Activated CD8-positive, alpha-beta T cell treated with anti-CD3 and anti-CD28 coated beads, Interleukin-2, amount 10 ng/mL, durations not matched to agents 7 days and 5 days (primary cell): ENCODE results near the gene DNAL4. TPM values are rescaled to one million over a fixed set of nuclear protein-coding genes. Genes with fewer than 3 reads are reported as not detected.

Experiments
- ATAC-seq: fragments of 150-1000 bp; cut with Tn5 transposase; one replicate; pipeline ENCODE4 v1.10.0; 2021; ENCODE audit warnings: moderate library complexity
- CTCF ChIA-PET: fragments of 350-600 bp; sonication (Branson Sonifier 250); formaldehyde crosslinking; loops from one replicate; lab custom pipeline; 2021; ENCODE audit warnings: antibody characterized with exemption; lab: Charles Lee
- POLR2A ChIA-PET: fragments of 350-600 bp; sonication (Branson Sonifier 250); formaldehyde crosslinking; loops from one replicate; lab custom pipeline; 2021; ENCODE audit warnings: antibody characterized with exemption; lab: Charles Lee
- DNase-seq: peaks from one replicate; pipeline ENCODE4 v3.0.0-alpha.2; 2020
- H3K27ac Mint-ChIP-seq: one replicate; pipeline ENCODE4 v1.8.0; 2021; ENCODE audit warnings: mild to moderate bottlenecking, mixed read lengths
- H3K27me3 Mint-ChIP-seq: one replicate; pipeline ENCODE4 v1.8.0; 2021; ENCODE audit warnings: low read depth, mixed read lengths
- H3K36me3 Mint-ChIP-seq: one replicate; pipeline ENCODE4 v1.8.0; 2021; ENCODE audit warnings: low read depth, mixed read lengths
- H3K4me1 Mint-ChIP-seq: one replicate; pipeline ENCODE4 v1.8.0; 2021; ENCODE audit warnings: low read depth, mixed read lengths
- H3K4me3 Mint-ChIP-seq: one replicate; pipeline ENCODE4 v1.8.0; 2021; ENCODE audit warnings: mild to moderate bottlenecking, mixed read lengths
- H3K9me3 Mint-ChIP-seq: one replicate; pipeline ENCODE4 v1.8.0; 2022; ENCODE audit warnings: mixed read lengths; ENCODE audit not compliant: insufficient read depth
- total RNA-seq, 2 experiments: library from RNA; stranded (reverse); gene quantifications; one replicate each; pipeline ENCODE4 v1.2.3, GENCODE V29; 2021

Gene DNAL4
- total RNA-seq, 2 experiments from 2014 or later: 8.0 to 8.6 TPM

DNA sequence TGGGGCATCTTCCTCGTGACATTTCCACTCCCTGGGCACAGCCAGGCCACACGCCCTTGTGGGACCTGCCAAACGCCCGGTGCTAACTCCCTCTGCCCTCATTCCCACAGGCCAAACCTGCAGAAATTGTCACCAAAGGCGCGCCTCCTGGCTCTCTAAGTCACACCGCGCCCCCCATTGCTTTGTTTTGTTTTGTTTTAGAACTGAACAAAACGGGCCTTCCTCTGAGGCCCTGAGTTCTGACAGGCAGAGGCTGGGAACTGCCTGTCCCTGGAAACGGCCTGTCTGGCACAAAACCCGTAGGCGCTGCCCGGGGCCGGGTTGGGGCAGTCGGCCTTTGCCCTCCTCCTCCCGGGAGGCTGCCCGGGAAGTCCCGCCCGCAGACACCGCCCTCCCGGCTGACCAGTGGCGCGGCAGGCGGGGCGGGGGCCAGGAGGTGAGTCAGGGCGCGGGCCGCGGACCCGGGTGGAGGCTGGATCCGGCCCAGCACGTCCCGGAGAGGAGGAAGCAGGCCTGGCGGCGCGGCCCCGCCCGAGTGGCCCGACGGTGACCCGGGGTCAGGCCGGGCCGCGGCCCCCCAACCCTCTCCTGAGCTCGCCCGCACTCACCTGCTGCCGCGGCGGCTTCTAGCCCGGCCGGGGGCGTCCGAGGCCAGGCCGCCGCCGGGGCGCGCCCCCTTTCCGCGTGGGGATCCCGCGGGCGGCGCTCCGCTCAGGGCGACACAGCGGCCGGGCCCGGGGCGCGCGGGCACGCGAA lies 38.6 kb downstream of the DNAL4 start:
- H3K4me1 Mint-ChIP-seq: peaks cover 51% of the 10 kb centered on the region
- peak overlapping the region; percentile 97 for H3K4me3 Mint-ChIP-seq
- peaks cover 65% of the 10 kb centered on the region for H3K36me3 Mint-ChIP-seq
- no peaks in the 10 kb centered on the region for H3K27me3 Mint-ChIP-seq
- H3K27ac Mint-ChIP-seq: peak overlapping the region; percentile 94
- no peaks in the 10 kb centered on the region for H3K9me3 Mint-ChIP-seq
- DNase-seq (peak; percentile 62), ATAC-seq (peak; percentile 9)
- CTCF ChIA-PET: interaction anchor here (1.1 to 2.0 kb wide), 4 partner anchors 11 to 114 kb away, joined by 4 to 7 read pairs (median 6); no protein-coding TSS in a partner anchor
- POLR2A ChIA-PET: interaction anchor here (0.7 to 15.1 kb wide), 5 partner anchors 20 to 505 kb away, joined by 3 to 307 read pairs (median 3); partner anchors contain the start of gene GTPBP1

DNA sequence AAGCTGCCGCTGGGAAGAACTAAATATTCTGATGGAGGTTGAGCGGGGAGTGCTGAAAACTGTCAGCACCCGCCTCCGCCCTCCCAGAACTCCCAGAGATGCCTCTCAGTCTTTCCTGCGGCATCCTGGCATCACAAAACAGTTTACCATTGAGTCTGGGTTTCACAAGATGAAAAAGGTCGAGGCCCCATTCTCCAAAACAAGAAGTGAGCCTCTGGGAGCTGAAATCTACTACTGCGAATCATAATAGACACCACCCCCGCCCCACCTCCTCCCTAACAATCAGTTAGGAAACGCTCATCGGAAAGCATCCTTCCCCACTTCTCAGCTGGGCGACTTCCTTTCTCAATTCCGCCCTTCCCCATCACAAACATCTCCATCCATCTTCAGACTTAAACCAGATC lies 39.2 kb downstream of the DNAL4 start:
- peak overlapping the region; percentile 97 for H3K4me3 Mint-ChIP-seq
- peaks cover 56% of the 10 kb centered on the region for H3K4me1 Mint-ChIP-seq
- peak overlapping the region; percentile 94 for H3K27ac Mint-ChIP-seq
- DNase-seq: no peak
- H3K27me3 Mint-ChIP-seq: no peaks in the 10 kb centered on the region
- no peak for ATAC-seq
- peaks cover 71% of the 10 kb centered on the region for H3K36me3 Mint-ChIP-seq
- CTCF ChIA-PET: interaction anchor here (1.1 to 1.8 kb wide), 3 partner anchors 15 to 22 kb away, joined by 3 to 7 read pairs (median 4); no protein-coding TSS in a partner anchor
- H3K9me3 Mint-ChIP-seq: no peaks in the 10 kb centered on the region
- POLR2A ChIA-PET: interaction anchor here (0.6 to 15.1 kb wide), 4 partner anchors 9 to 504 kb away, joined by 3 to 307 read pairs (median 3); partner anchors contain the start of gene GTPBP1

DNA sequence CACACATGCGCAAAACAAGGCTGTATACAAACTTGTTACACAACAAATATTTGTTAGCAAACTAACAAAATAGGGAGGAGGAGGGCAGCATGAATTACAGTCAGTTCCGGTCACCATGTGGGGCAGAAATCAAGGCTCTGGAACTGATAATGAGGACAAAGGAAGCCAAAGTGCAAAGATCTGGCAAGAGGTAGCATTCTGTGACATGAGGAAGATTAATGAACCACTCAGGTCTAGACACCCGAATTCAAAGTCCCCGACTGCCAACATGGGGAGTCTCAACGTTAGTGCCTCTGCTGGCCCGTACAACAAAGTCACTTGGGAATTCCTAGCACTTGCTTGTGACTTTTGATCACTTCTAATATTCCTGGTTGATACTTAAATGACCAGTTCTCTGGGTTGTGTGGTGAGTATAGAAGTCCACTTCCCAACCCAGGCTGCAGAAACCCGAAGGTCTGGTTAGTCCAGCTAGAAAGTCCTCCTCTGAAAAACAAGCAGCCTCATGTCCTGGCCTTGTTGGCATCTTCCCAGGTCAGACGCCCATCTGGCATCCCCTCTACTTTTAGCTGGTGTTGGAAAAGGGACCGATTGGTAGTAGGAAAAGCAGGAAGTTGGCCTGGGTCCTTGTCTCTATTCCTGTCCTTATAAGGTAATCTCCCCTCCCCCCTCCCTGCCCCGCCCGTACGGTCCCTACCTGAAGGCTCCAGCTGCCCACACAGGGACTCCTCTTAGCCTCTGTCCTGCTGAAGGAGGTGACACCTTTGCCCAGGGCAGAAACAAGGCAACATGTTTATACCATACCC lies 39.8 kb downstream of the DNAL4 start:
- DNase-seq (peak; percentile 59), ATAC-seq (no peak)
- peaks cover 57% of the 10 kb centered on the region for H3K4me1 Mint-ChIP-seq
- CTCF ChIA-PET: interaction anchor here (1.1 to 1.8 kb wide), 4 partner anchors 12 to 21 kb away, joined by 3 to 7 read pairs (median 4); no protein-coding TSS in a partner anchor
- H3K27me3 Mint-ChIP-seq: no peaks in the 10 kb centered on the region
- peak overlapping the region; percentile 97 for H3K4me3 Mint-ChIP-seq
- H3K27ac Mint-ChIP-seq: peak overlapping the region; percentile 100
- POLR2A ChIA-PET: interaction anchor here (0.6 to 15.1 kb wide), 2 partner anchors 8 to 18 kb away, joined by 3 to 307 read pairs; no protein-coding TSS in a partner anchor
- peaks cover 77% of the 10 kb centered on the region for H3K36me3 Mint-ChIP-seq
- no peaks in the 10 kb centered on the region for H3K9me3 Mint-ChIP-seq

DNA sequence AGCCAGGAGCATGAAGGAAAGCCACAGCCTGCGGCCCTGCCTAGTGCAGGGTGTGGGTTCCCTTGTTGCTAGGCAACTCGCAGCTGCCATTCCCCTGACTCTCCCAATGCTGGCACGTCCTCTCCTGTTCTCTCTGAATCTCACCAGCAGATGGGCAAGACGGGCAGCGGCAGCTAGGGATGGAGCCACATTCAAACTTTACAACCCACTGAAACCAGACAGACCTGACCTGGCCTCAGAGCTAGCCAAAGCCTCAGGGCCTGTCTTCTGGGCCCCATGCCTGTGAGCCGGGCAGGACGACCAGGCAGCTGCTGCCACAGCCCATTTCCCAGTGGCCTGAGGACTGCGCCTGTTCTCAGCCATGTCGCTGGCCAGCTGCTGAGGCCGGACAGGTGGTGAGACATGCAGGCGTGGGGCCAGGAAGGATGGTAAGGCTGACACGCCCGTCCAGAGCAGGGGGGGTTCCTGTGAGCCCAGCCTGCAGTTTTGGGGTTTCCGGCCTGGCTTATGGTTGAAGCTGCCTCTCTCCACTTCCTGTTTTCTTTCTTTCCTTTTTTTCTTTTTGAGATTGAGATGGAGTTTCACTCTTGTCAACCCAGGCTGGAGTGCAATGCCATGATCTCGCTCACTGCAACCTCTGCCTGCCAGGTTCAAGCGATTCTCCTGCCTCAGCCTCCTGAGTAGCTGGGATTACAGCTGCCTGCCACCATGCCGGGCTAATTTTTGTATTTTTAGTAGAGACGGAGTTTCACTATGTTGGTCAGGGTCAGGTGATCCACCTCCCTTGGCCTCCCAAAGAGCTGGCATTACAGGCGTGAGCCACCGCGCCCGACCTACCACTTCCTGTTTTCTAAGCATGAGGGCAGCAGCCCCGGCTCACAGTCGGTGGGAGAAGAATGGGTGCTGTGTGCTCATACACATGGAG lies 42.3 kb downstream of the DNAL4 start:
- peak overlapping the region; percentile 100 for H3K27ac Mint-ChIP-seq
- DNase-seq (peak; percentile 91), ATAC-seq (peak; percentile 53)
- peaks cover 48% of the 10 kb centered on the region for H3K4me1 Mint-ChIP-seq
- POLR2A ChIA-PET: interaction anchor here (0.9 to 15.1 kb wide), 9 partner anchors 16 to 70 kb away, joined by 3 to 307 read pairs (median 4); partner anchors contain the start of genes GTPBP1 and TOMM22
- H3K27me3 Mint-ChIP-seq: no peaks in the 10 kb centered on the region
- H3K4me3 Mint-ChIP-seq: peak overlapping the region; percentile 97
- no peaks in the 10 kb centered on the region for H3K9me3 Mint-ChIP-seq
- CTCF ChIA-PET: interaction anchor here (0.9 to 3.4 kb wide), 8 partner anchors 11 to 118 kb away, joined by 4 to 23 read pairs (median 6); partner anchors contain the start of gene GTPBP1
- peaks cover 78% of the 10 kb centered on the region for H3K36me3 Mint-ChIP-seq

DNA sequence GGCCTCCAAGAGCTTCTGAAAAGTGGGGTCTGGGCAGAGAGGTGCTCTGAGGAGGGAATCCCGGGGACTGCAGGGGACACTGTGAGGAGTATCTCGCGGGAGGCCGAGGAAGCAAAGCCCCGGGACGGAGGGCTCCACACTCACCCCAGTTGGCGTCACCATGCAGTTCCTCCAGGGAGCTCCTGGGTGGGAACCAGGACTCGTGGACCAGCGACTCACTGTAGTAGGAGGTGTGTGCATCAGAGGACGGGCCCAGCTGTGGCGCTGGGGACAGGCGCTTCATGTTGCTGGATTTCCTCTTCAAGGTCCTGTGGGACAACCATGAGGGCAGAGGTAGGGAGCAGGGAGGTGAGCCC lies 42.9 kb downstream of the DNAL4 start:
- Mint-ChIP-seq H3K27me3 (no peaks in the 10 kb centered on the region), H3K4me3 (peak overlapping the region; percentile 97), H3K36me3 (peaks cover 81% of the 10 kb centered on the region), H3K27ac (peak overlapping the region; percentile 100), H3K9me3 (no peaks in the 10 kb centered on the region), H3K4me1 (peaks cover 47% of the 10 kb centered on the region)
- CTCF ChIA-PET: interaction anchor here (1.5 to 3.4 kb wide), 5 partner anchors 11 to 45 kb away, joined by 5 to 23 read pairs (median 7); partner anchors contain the start of gene GTPBP1
- DNase-seq: no peak
- ATAC-seq: no peak
- POLR2A ChIA-PET: interaction anchor here (0.9 to 15.1 kb wide), 5 partner anchors 15 to 50 kb away, joined by 3 to 307 read pairs (median 4); partner anchors contain the start of genes GTPBP1 and JOSD1

DNA sequence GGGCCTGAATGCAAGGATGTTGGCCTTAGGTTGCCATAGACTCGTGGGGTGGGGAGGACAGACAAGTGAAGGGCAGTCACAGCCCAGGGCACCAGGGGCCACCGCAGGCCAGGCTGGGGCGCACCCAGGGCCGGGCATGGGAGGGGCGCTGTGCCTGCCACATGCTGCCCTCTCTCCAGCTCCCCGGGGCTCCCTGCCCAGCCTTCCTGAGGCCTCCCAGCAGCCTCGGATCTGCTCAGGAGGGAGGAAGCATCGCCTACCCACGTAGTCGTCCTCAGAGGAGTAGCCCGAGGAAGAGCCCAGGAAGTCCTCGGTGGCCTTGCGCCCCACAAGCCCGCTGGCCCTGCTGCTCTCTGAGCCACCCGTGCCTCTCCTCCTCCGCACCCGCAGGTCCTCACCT lies 43.3 kb downstream of the DNAL4 start:
- ChIA-PET CTCF (interaction anchor here (1.9 to 3.4 kb wide), 4 partner anchors 15 to 45 kb away, joined by 5 to 23 read pairs (median 12); partner anchors contain the start of gene GTPBP1), POLR2A (interaction anchor here (0.9 to 15.1 kb wide), 3 partner anchors 15 to 50 kb away, joined by 3 to 307 read pairs (median 3); partner anchors contain the start of genes GTPBP1 and JOSD1)
- Mint-ChIP-seq H3K4me1 (peaks cover 51% of the 10 kb centered on the region), H3K27me3 (no peaks in the 10 kb centered on the region), H3K9me3 (no peaks in the 10 kb centered on the region), H3K36me3 (peaks cover 85% of the 10 kb centered on the region), H3K4me3 (peak overlapping the region; percentile 97), H3K27ac (peak overlapping the region; percentile 100)
- DNase-seq: no peak
- no peak for ATAC-seq

DNA sequence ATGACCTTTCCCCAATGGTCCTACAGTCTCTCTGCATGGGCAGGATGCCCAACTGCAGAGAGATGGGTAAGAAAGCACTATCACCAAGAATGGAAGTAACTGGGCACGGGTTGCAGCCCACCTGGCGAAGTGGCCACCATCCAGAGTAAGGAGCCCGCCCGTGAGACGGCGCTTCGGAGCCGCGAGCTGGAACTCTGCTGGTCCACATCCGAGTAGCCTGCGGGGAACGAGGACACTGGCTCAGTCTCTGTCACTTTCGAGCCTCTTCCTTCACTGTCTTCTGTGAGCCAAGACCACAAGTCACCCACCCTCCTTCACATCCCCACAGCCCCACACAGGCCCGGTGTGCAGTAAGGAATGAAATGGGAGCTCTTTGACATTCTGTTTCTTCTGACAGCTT lies 43.8 kb downstream of the DNAL4 start:
- H3K27ac Mint-ChIP-seq: peak overlapping the region; percentile 100
- ATAC-seq: no peak
- no peaks in the 10 kb centered on the region for H3K9me3 Mint-ChIP-seq
- peaks cover 55% of the 10 kb centered on the region for H3K4me1 Mint-ChIP-seq
- no peaks in the 10 kb centered on the region for H3K27me3 Mint-ChIP-seq
- ChIA-PET POLR2A (interaction anchor here (0.9 to 15.1 kb wide), 2 partner anchors 14 to 49 kb away, joined by 3 to 307 read pairs; partner anchors contain the start of gene JOSD1), CTCF (interaction anchor here (1.9 to 3.4 kb wide), 3 partner anchors 17 to 44 kb away, joined by 5 to 23 read pairs (median 7); partner anchors contain the start of gene GTPBP1)
- DNase-seq: no peak
- peaks cover 89% of the 10 kb centered on the region for H3K36me3 Mint-ChIP-seq
- peak overlapping the region; percentile 97 for H3K4me3 Mint-ChIP-seq

DNA sequence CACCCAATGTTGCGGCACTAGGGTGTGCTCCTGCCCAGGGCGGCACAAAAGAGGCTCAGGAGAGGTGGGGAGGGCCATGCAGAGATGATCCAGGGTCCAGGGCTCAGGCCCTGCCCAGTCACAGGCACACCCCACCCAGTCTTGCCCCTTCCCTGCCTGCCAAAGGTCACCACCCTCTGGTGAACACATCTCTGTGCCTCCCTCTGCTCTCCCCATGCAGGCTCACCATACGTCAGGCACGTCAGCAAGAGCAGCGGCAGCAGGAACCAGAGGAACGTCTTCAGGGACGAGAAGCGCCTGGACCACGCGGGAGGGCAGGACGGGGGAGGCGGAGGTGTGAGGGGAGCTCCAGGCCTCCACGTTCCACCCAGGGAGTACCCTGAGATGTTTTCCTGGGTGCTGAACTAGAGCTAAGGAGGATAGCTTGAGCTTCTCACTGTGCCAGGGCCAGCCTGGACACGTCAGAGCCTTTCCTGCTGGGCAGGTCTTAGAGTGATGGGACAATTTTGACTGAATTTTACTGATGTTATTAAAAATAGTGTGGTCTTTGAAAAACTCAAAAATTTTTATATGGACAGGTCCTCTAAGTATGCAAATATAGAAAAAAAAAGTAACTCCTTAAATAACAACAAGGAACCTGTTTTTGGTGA lies 45.3 kb downstream of the DNAL4 start:
- DNase-seq (no peak), ATAC-seq (no peak)
- peaks cover 84% of the 10 kb centered on the region for H3K36me3 Mint-ChIP-seq
- peak overlapping the region; percentile 72 for H3K27ac Mint-ChIP-seq
- H3K9me3 Mint-ChIP-seq: no peaks in the 10 kb centered on the region
- H3K27me3 Mint-ChIP-seq: no peaks in the 10 kb centered on the region
- POLR2A ChIA-PET: interaction anchor here (15.1 kb wide), 1 partner anchor 13 kb away, joined by 307 read pairs; no protein-coding TSS in a partner anchor
- CTCF ChIA-PET: interaction anchor here (1.0 to 4.7 kb wide), 4 partner anchors 15 to 121 kb away, joined by 3 to 35 read pairs (median 6); no protein-coding TSS in a partner anchor
- no peak overlapping the region for H3K4me3 Mint-ChIP-seq
- peaks cover 61% of the 10 kb centered on the region for H3K4me1 Mint-ChIP-seq

DNA sequence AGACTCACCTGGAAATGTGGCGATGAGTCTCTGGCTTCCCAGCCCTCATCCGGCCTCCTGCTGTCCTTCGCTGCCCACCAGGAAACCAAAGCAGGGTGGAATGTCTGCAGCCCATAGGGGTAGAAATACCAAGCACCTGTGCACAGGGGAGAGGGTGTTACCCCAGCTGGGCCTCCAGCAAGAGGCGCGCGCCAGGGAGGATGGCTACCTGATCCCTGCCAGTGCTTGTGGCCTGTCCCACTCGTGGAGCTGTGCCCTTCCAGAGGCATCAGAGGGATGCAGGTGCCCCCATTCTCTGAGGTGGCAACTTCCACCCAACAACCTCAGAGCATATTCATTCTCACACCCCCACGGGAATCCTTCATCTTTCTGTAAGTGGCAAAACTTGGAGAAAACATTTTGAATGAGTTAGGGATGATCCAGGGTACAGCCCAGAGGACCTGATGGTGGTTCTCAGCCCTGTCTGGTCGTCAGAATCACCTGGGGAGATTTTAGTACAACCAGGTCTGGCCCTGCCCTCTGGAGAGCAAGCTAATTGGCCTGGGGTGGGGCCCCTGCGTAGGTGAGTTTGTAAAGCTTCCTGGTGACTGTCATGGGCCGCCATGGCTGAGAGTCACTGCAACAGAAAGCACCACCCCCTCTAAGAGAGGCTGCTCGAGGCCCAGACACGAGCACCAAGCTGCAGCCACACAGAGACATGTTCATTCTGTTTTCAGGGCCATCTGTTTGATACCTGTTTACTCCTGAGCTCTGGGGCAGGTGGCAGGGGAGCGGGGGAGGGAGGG lies 48.1 kb downstream of the DNAL4 start:
- peak overlapping the region; percentile 46 for H3K27ac Mint-ChIP-seq
- H3K4me3 Mint-ChIP-seq: no peak overlapping the region
- H3K36me3 Mint-ChIP-seq: peaks cover 82% of the 10 kb centered on the region
- CTCF ChIA-PET: interaction anchor here (0.9 to 4.7 kb wide), 2 partner anchors 13 to 21 kb away, joined by 3 to 35 read pairs; no protein-coding TSS in a partner anchor
- peaks cover 56% of the 10 kb centered on the region for H3K4me1 Mint-ChIP-seq
- DNase-seq: no peak
- H3K9me3 Mint-ChIP-seq: no peaks in the 10 kb centered on the region
- ATAC-seq: no peak
- POLR2A ChIA-PET: interaction anchor here (0.7 to 15.1 kb wide), 3 partner anchors 9 to 15 kb away, joined by 3 to 307 read pairs (median 4); no protein-coding TSS in a partner anchor
- no peaks in the 10 kb centered on the region for H3K27me3 Mint-ChIP-seq
